WI38 (cell line): Measurements from ENCODE around the gene PTPN20.

Source experiments
- H3K4me3 ChIP-seq: 2 replicates; pipeline ENCODE4 v1.5.1; 2011; ENCODE audit warnings: low read depth, mild to moderate bottlenecking, control low read depth, low read length
- CTCF ChIP-seq: IDR thresholded peaks from 2 replicates; pipeline ENCODE4 v1.5.1; 2012; ENCODE audit warnings: low read depth, mild to moderate bottlenecking, control low read depth, low read length

PTPN20 gene

DNA sequence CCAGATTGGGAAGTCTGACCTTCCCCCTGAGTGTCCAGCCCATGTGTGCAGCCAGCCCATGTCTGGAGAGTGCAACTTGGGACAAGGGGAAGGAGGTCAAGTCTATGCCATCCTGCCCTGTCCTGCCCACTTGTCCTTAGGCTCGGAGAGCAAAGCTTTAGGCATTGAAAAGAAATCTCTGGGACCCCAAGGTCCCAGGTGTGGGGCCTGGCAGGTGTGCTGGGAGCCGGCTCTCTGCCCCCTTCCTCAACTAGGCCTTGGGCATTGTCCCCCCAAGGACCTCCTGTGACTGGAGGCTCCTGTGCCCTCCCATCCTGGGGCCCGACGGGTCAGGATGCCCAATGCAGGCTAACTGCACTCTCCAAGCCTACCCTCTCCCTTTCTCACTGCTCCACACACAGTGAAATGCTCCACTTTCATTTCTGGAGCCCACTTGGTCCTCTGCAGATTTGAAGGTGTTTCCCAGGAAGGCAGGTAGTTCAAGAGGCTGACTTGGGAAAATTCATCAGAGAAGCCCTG is 124.7 kb downstream of the PTPN20 start:
- H3K4me3 ChIP-seq, result no peak overlapping the region
- TF ChIP-seq CTCF, result no peak

DNA sequence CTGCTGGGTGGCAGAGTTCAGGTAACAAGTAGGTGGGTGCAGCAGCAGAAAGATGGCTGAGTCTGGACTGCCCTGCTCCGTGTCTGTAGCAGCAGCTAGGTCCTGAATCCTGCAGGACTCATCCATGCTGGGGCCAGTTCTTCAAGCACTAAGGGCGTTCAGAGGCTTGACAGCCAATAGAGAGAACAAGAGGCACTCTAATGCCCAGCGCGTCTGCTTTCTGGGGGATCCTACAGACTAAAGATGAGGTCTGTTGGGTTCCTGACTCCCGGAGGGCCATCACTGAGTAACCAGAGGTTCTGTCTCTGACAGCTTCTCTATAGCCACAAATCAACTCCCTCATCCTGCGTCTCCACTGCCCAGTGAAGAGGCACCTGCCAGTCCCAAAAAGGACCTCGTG is 125.5 kb downstream of the PTPN20 start:
- no peak for TF ChIP-seq CTCF
- H3K4me3 ChIP-seq, result no peak overlapping the region

- no peak overlapping the region for H3K4me3 ChIP-seq
- no peak for TF ChIP-seq CTCF
These were observed 126.6 kb downstream of the PTPN20 start for GRCh38 chr10:47037654-47038425.

- no peak overlapping the region for H3K4me3 ChIP-seq
- no peak for TF ChIP-seq CTCF
These were observed 127.8 kb downstream of the PTPN20 start for GRCh38 chr10:47038881-47039561.

DNA sequence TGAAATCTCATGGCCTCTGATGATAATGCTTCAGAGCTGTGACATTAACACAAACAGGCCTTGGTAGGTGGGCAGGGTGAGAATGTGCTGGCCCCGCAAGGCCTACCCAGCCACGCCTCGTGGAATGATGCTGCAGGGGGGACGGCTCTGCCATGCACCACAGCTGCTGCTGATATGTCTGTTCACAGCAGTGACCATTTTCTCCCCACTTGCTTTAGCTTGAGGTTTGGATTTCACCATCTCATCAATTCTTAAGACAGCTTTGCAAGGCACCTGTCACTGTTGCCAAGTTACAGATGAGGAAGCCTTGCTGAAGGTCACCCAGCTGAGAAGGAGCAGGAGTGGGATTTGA is 128.3 kb downstream of the PTPN20 start:
- no peak overlapping the region for H3K4me3 ChIP-seq
- TF ChIP-seq CTCF, result no peak

DNA sequence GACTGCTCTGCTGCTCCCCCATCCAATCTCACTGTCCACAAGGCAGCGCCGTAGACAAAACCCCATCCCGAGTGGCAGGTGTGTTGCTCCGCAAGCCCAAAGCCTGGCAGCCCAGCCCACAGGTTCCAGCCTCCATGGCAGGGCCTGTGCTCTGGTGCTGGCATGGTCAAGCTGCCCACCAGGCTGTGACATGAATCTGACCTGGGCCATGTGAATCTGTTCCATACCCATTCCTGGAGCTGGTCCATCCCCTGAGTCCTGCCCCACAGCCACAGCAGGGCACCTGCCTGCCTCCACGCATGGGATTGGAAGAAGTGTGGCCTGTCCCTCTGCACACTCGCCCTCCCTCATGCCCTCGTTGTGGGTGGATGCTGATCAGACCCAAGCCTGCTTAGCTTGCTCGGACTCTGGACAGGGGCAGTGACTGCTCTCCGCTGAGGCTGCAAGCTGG is 128.8 kb downstream of the PTPN20 start:
- no peak overlapping the region for H3K4me3 ChIP-seq
- no peak for TF ChIP-seq CTCF

- H3K4me3 ChIP-seq, result no peak overlapping the region
- TF ChIP-seq CTCF, result no peak
These were observed 129.5 kb downstream of the PTPN20 start for GRCh38 chr10:47040681-47041080.
